ENCODE results near the gene GPALPP1. TPM values are rescaled to one million over a fixed set of nuclear protein-coding genes. Genes with fewer than 3 reads are reported as not detected.
A peak's percentile ranks its signal among the peaks of the same experiment; 100 is the strongest.
"Not testable (repeated sequence)": the region's sequence is repeated elsewhere in the genome, so short reads cannot be mapped to it uniquely, and the experiment has no call there.

GPALPP1 gene
- total RNA-seq, 1 donor from 2014 or later: 18.5 TPM

DNA sequence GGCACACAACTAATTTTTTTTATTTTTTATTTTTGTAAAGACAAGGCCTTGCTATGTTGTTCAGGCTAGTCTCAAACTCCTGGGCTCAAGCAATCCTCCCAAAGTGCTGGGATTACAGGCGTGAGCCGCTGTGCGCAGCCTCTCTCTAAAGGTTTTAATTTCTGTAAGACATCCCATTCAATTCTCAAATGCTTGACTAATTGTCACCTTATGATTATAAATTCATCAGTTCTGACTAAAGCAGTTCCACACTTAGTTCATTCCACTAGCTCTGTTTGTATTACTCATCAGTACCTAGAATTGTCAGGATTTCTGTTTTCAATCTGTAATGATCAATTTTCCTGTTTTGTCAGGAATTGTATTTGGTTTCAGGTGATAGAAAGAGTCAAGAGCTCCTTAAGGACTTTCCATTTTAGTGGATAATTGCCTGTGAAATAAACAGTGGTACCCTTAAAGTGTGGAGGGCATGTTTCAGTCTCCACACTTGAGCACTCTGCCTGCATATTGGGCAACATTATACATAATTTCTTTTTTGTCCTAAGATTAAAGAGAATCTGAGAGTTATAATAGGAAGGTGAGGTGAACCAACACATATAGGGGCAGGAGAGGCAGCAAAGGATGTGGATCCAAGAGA, 27.6 kb downstream of the GPALPP1 start:
- Mint-ChIP-seq H3K4me3 (ENCODE audit: unreplicated experiment) (no peak overlapping the region), H3K27me3 (ENCODE audit: low read depth, unreplicated experiment) (no peaks in the 10 kb centered on the region), H3K4me1 (ENCODE audit: low read depth, unreplicated experiment) (no peaks in the 10 kb centered on the region), H3K9me3 (ENCODE audit: unreplicated experiment) (no peaks in the 10 kb centered on the region), H3K27ac (ENCODE audit: unreplicated experiment) (no peak overlapping the region), H3K36me3 (ENCODE audit: low read depth, unreplicated experiment) (peaks cover 2% of the 10 kb centered on the region)
- H3K4me2 ChIP-seq (ENCODE audit: low read length): no peak overlapping the region
- no peaks in the 10 kb centered on the region for H3K79me2 ChIP-seq (ENCODE audit: insufficient read depth, low read length)
- no peak overlapping the region for H3K27ac ChIP-seq (ENCODE audit: low read depth, low read length)
- no peak overlapping the region for H3K4me3 ChIP-seq (ENCODE audit: insufficient read depth, low read depth, low read length)
- FAIRE-seq: no peak
- H3K27me3 ChIP-seq (ENCODE audit: insufficient read depth, low read length): no peaks in the 10 kb centered on the region
- no peak overlapping the region for H3K9ac ChIP-seq (ENCODE audit: low read length)
- no peaks in the 10 kb centered on the region for H3K4me1 ChIP-seq (ENCODE audit: insufficient read depth, low read length)
- DNase-seq (ENCODE audit: low read depth): no peak
- TF ChIP-seq CTCF (IDR thresholded peaks at IDR 0.05; ENCODE audit: insufficient read depth, low read depth, low read length) (no peak), EZH2 (IDR thresholded peaks at IDR 0.05; ENCODE audit: insufficient read depth, low read length) (no peak)
- H3K9me3 ChIP-seq (ENCODE audit: insufficient read depth, low read depth, low read length): no peaks in the 10 kb centered on the region
- H2AFZ ChIP-seq (ENCODE audit: low read depth, low read length): no peak overlapping the region
- H4K20me1 ChIP-seq (ENCODE audit: insufficient read depth, low read length): no peaks in the 10 kb centered on the region
- peaks cover 18% of the 10 kb centered on the region for H3K36me3 ChIP-seq (ENCODE audit: insufficient read depth, low read length)

DNA sequence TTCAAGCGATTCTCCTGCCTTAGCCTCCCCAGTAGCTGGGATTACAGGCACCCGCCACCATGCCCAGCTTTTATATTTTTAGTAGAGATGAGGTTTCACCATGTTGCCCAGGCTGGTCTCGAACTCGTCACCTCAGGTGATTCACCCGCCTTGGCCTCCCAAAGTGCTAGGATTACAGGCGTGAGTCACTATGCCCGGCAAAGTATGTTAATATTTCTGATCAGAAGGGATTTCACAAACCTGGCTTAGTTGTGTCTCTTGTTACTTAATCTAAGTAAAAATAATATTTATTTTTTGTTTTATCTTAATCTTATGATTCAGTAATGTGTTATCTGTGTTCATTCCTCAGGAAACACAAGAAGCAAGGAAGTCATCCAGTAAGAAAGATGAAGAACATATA, 30.6 kb downstream of the GPALPP1 start:
- peaks cover 20% of the 10 kb centered on the region for H3K36me3 ChIP-seq (ENCODE audit: insufficient read depth, low read length)
- H3K27ac ChIP-seq (ENCODE audit: low read depth, low read length); FAIRE-seq: not testable (repeated sequence)

GRCh38 chr13:45021250-45021649, 31.9 kb downstream of the GPALPP1 start:
- peaks cover 20% of the 10 kb centered on the region for H3K36me3 ChIP-seq (ENCODE audit: insufficient read depth, low read length)
- FAIRE-seq (no peak), DNase-seq (ENCODE audit: low read depth) (peak; percentile 59)
- no peaks in the 10 kb centered on the region for H3K27me3 ChIP-seq (ENCODE audit: insufficient read depth, low read length)
- H3K27ac Mint-ChIP-seq (ENCODE audit: unreplicated experiment): no peak overlapping the region
- H3K4me3 Mint-ChIP-seq (ENCODE audit: unreplicated experiment): no peak overlapping the region
- no peak overlapping the region for H2AFZ ChIP-seq (ENCODE audit: low read depth, low read length)
- H3K9me3 Mint-ChIP-seq (ENCODE audit: unreplicated experiment): no peaks in the 10 kb centered on the region
- H3K27me3 Mint-ChIP-seq (ENCODE audit: low read depth, unreplicated experiment): no peaks in the 10 kb centered on the region
- H3K4me1 Mint-ChIP-seq (ENCODE audit: low read depth, unreplicated experiment): no peaks in the 10 kb centered on the region
- H3K36me3 Mint-ChIP-seq (ENCODE audit: low read depth, unreplicated experiment): no peaks in the 10 kb centered on the region
- H3K9ac ChIP-seq (ENCODE audit: low read length): no peak overlapping the region
- H3K4me1 ChIP-seq (ENCODE audit: insufficient read depth, low read length): no peaks in the 10 kb centered on the region
- H3K4me3 ChIP-seq (ENCODE audit: insufficient read depth, low read depth, low read length): no peak overlapping the region
- no peaks in the 10 kb centered on the region for H3K9me3 ChIP-seq (ENCODE audit: insufficient read depth, low read depth, low read length)
- H4K20me1 ChIP-seq (ENCODE audit: insufficient read depth, low read length): no peaks in the 10 kb centered on the region
- TF ChIP-seq CTCF (IDR thresholded peaks at IDR 0.05; ENCODE audit: insufficient read depth, low read depth, low read length): no peak
- TF ChIP-seq EZH2 (IDR thresholded peaks at IDR 0.05; ENCODE audit: insufficient read depth, low read length): no peak
- no peak overlapping the region for H3K4me2 ChIP-seq (ENCODE audit: low read length)
- H3K27ac ChIP-seq (ENCODE audit: low read depth, low read length): no peak overlapping the region
- no peaks in the 10 kb centered on the region for H3K79me2 ChIP-seq (ENCODE audit: insufficient read depth, low read length)

More for the DNA sequence above, 30.6 kb downstream of the GPALPP1 start:
- not testable (repeated sequence) for H3K4me1 Mint-ChIP-seq (ENCODE audit: low read depth, unreplicated experiment); H3K4me2 ChIP-seq (ENCODE audit: low read length); H3K9ac ChIP-seq (ENCODE audit: low read length); H3K27me3 Mint-ChIP-seq (ENCODE audit: low read depth, unreplicated experiment); H3K4me3 Mint-ChIP-seq (ENCODE audit: unreplicated experiment); H3K4me1 ChIP-seq (ENCODE audit: insufficient read depth, low read length); H4K20me1 ChIP-seq (ENCODE audit: insufficient read depth, low read length); H3K4me3 ChIP-seq (ENCODE audit: insufficient read depth, low read depth, low read length); H3K27me3 ChIP-seq (ENCODE audit: insufficient read depth, low read length); H3K9me3 Mint-ChIP-seq (ENCODE audit: unreplicated experiment); H3K9me3 ChIP-seq (ENCODE audit: insufficient read depth, low read depth, low read length); H3K36me3 Mint-ChIP-seq (ENCODE audit: low read depth, unreplicated experiment); H2AFZ ChIP-seq (ENCODE audit: low read depth, low read length); H3K79me2 ChIP-seq (ENCODE audit: insufficient read depth, low read length); H3K27ac Mint-ChIP-seq (ENCODE audit: unreplicated experiment)
- peak; percentile 12 for DNase-seq (ENCODE audit: low read depth)
